ENCODE results near the gene PRRT2. TPM values are rescaled to one million over a fixed set of nuclear protein-coding genes. Genes with fewer than 3 reads are reported as not detected.

PRRT2 gene
- total and polyA plus RNA-seq, 2 experiments from 2014 or later, result 7.0 to 11.1 TPM

DNA sequence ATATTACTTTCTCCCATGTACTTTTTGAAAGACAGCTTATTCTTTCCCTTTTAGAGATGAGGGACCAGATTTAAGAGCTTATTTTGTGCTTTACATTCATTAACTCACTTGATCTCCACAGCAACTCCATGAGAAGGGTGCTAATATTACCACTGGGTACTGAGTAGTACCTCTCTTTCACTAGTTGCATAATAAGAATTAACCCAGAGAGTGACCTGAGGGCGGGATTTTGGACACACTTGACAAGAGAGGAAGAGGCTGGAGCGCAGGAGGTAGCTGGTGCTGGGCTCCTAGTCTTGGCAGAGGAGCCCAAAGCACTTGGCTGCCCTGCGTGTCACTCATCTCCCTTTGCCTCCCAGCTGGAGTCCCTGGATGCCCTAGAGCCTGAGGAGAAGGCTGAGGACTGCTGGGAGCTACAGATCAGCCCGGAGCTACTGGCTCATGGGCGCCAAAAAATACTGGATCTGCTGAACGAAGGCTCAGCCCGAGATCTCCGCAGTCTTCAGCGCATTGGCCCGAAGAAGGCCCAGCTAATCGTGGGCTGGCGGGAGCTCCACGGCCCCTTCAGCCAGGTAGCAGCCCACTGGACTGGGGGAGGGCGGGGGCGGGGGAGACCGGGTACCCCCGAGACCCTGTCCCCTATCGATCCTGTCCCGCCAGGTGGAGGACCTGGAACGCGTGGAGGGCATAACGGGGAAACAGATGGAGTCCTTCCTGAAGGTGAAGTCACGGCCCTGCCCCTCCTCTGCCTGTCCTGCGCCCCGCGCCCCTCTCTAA lies 7.3 kb upstream of the PRRT2 start:
- TF ChIP-seq EZH2phosphoT487 (IDR thresholded peaks at IDR 0.05; ENCODE audit: low read depth, severe bottlenecking, unreplicated experiment) (no peak), EZH2 (IDR thresholded peaks at IDR 0.05; ENCODE audit: borderline replicate concordance) (no peak)
- TF ChIP-seq, protein P1, sequence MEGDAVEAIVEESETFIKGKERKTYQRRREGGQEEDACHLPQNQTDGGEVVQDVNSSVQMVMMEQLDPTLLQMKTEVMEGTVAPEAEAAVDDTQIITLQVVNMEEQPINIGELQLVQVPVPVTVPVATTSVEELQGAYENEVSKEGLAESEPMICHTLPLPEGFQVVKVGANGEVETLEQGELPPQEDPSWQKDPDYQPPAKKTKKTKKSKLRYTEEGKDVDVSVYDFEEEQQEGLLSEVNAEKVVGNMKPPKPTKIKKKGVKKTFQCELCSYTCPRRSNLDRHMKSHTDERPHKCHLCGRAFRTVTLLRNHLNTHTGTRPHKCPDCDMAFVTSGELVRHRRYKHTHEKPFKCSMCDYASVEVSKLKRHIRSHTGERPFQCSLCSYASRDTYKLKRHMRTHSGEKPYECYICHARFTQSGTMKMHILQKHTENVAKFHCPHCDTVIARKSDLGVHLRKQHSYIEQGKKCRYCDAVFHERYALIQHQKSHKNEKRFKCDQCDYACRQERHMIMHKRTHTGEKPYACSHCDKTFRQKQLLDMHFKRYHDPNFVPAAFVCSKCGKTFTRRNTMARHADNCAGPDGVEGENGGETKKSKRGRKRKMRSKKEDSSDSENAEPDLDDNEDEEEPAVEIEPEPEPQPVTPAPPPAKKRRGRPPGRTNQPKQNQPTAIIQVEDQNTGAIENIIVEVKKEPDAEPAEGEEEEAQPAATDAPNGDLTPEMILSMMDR (IDR thresholded peaks at IDR 0.05; ENCODE audit: poor library complexity), result no peak
- peak overlapping the region; percentile 62 for H3K4me3 ChIP-seq
- peaks cover 15% of the 10 kb centered on the region for H4K20me1 ChIP-seq (ENCODE audit: insufficient read depth, poor library complexity, severe bottlenecking)
- H3K4me2 ChIP-seq, result peak overlapping the region; percentile 94
- peaks cover 24% of the 10 kb centered on the region for H3K4me1 ChIP-seq (ENCODE audit: insufficient read depth)
- H3K9me2 ChIP-seq (replicated peaks; ENCODE audit: insufficient read depth), result no peaks in the 10 kb centered on the region
- WGBS (ENCODE audit: low lambda C conversion rate, missing lambda C conversion rate), result 34% methylated on average over 16 of the region's 26 CpGs
- no peaks in the 10 kb centered on the region for H3K36me3 ChIP-seq (replicated peaks; ENCODE audit: insufficient read depth, low read depth)
- DNase-seq (ENCODE audit: low spot score), result no peak
- no peaks in the 10 kb centered on the region for H3K27me3 ChIP-seq
- no peaks in the 10 kb centered on the region for H3K9me3 ChIP-seq (ENCODE audit: low read depth)
- peak overlapping the region; percentile 98 for H3K27ac ChIP-seq
- H2AFZ ChIP-seq, result peak overlapping the region; percentile 75
- peaks cover 28% of the 10 kb centered on the region for H3K79me2 ChIP-seq

DNA sequence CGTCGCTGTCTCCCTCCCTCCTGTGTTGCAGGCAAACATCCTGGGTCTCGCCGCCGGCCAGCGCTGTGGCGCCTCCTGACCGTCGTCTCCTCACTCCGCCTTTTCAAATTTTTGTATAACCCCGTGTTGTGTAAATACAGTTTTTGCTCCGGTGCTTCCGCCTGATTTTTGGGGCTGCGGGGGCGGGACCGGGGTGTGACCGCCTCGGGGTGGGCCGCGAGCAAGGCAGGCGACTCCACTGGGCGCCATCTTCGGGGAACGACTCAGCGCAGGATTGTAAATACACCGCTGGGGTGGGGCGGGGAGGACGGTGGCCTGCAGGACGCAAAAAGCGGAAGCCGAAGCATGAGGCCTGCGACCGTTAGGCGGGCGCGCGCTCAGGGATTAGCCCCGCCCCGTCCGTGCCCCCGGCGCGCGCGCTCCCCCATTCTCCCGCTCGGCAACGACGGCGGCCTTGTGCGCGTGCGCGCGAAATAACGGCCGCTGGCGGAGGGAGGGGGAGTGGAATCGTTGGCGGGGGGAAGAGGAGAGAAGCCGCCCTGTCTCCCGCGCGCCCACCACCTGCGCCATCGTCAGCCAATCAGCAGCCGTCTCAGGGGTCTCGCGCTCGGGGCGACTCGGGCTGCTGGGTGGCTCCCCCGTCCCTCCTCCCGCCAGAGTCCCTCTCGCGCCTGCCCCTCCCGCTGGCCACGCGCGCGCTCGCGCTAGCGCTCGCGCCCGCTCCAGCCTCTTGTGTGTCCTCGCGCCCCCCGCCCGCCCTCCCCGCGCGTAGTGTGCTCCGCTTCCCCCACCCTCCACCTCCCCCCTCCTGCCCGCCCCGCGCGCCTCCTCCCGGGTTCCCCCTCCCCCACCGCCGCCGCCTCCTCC lies 6.5 kb upstream of the PRRT2 start:
- Histone ChIP-seq H3K27me3 (no peaks in the 10 kb centered on the region), H3K9me2 (replicated peaks; ENCODE audit: insufficient read depth) (no peaks in the 10 kb centered on the region), H2AFZ (peak overlapping the region; percentile 75), H3K27ac (peak overlapping the region; percentile 98), H3K4me1 (ENCODE audit: insufficient read depth) (peaks cover 32% of the 10 kb centered on the region), H3K79me2 (peaks cover 31% of the 10 kb centered on the region), H3K36me3 (replicated peaks; ENCODE audit: insufficient read depth, low read depth) (no peaks in the 10 kb centered on the region), H3K4me3 (peak overlapping the region; percentile 62), H3K9me3 (ENCODE audit: low read depth) (no peaks in the 10 kb centered on the region), H3K4me2 (peak overlapping the region; percentile 94), H4K20me1 (ENCODE audit: insufficient read depth, poor library complexity, severe bottlenecking) (peaks cover 21% of the 10 kb centered on the region)
- 1% methylated on average over 29 of the region's 103 CpGs for WGBS (ENCODE audit: low lambda C conversion rate, missing lambda C conversion rate)
- TF ChIP-seq, protein P1 (IDR thresholded peaks at IDR 0.05; ENCODE audit: poor library complexity), result no peak
- TF ChIP-seq EZH2phosphoT487 (IDR thresholded peaks at IDR 0.05; ENCODE audit: low read depth, severe bottlenecking, unreplicated experiment), result no peak
- no peak for TF ChIP-seq EZH2 (IDR thresholded peaks at IDR 0.05; ENCODE audit: borderline replicate concordance)
- peak; percentile 98 for DNase-seq (ENCODE audit: low spot score)

DNA sequence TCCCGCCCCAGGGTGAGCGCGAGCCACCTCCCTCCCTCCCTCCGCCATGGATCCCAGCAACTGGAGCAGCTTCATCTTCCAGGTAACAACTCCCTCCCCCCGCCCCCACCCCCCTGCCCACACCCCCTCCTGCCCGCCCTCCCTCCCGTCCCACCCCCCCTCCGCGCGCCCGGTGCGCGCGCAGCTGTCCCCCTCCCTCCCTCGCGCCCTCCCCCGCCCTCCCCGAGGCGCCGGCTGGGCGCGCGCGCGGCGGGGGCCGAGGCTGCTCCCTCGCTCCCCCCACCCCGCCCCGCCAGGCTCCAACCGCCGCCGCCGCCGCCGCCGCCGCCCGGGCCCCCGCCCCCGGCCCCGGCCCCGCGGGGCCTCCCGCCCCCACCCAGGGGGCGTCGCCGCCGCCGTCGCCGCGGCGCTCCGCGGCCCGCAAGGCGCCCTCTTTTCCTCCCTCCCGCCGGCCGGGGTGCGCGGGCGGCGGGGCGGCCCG lies 5.9 kb upstream of the PRRT2 start, which contains the start of gene MAZ:
MAZ (plus strand) TSS at position 431 of the 481 bp plus-strand sequence. CDS start 173 bp downstream, outside the sequence.
- Histone ChIP-seq H3K79me2 (peaks cover 31% of the 10 kb centered on the region), H3K27ac (peak within 1 kb of the TSS; percentile 98), H3K4me2 (peak within 1 kb of the TSS; percentile 91), H3K36me3 (replicated peaks; ENCODE audit: insufficient read depth, low read depth) (no peaks in the 10 kb centered on the region), H4K20me1 (ENCODE audit: insufficient read depth, poor library complexity, severe bottlenecking) (peaks cover 24% of the 10 kb centered on the region), H3K9me2 (replicated peaks; ENCODE audit: insufficient read depth) (no peaks in the 10 kb centered on the region), H3K9me3 (ENCODE audit: low read depth) (no peaks in the 10 kb centered on the region), H3K4me1 (ENCODE audit: insufficient read depth) (peaks cover 38% of the 10 kb centered on the region), H3K27me3 (no peaks in the 10 kb centered on the region), H2AFZ (no peak within 1 kb of the TSS), H3K4me3 (peak within 1 kb of the TSS; percentile 84)
- WGBS (ENCODE audit: low lambda C conversion rate, missing lambda C conversion rate), result 10% methylated on average over 2 of the region's 67 CpGs
- TF ChIP-seq EZH2 (IDR thresholded peaks at IDR 0.05; ENCODE audit: borderline replicate concordance), result no peak
- TF ChIP-seq, protein P1 (IDR thresholded peaks at IDR 0.05; ENCODE audit: poor library complexity), result no peak
- TF ChIP-seq EZH2phosphoT487 (IDR thresholded peaks at IDR 0.05; ENCODE audit: low read depth, severe bottlenecking, unreplicated experiment), result no peak
- DNase-seq (ENCODE audit: low spot score), result peak; percentile 92
